GM19043 (cell line): ENCODE data around the gene DNAJC3.
"Not testable (repeated sequence)": the region's sequence is repeated elsewhere in the genome, so short reads cannot be mapped to it uniquely, and the experiment has no call there.

Experiments
- ATAC-seq: cut with Tn5 transposase; IDR thresholded peaks from one replicate; pipeline ENCODE4 v1.9.1; 2021; ENCODE audit warnings: low read depth; ENCODE audit not compliant: unreplicated experiment

DNAJC3 gene

DNA sequence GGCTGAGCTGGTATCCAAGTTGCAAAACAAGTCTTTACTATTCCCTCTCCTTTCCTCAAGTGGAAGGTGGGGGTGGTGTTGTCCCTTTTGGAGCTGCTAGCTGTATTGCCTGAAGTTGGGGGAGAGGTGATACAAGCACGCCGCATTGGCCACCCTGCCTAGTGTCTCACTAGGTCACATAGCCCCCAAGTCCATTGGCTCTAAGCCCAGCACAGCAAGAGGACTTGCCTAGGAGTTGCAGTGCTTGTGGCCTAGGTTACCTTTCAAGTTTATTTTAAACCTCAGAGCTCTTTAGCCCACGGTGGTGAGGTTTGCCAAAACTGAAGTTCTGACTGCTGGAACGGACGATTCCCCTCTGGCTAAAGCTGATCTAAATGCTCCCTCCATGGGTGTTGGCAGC lies 5.3 kb upstream of the DNAJC3 start:
- no peak for ATAC-seq

GRCh38 chr13:95676105-95676761 lies 706 bp upstream of the DNAJC3 start:
- ATAC-seq, result peak; percentile 4

DNA sequence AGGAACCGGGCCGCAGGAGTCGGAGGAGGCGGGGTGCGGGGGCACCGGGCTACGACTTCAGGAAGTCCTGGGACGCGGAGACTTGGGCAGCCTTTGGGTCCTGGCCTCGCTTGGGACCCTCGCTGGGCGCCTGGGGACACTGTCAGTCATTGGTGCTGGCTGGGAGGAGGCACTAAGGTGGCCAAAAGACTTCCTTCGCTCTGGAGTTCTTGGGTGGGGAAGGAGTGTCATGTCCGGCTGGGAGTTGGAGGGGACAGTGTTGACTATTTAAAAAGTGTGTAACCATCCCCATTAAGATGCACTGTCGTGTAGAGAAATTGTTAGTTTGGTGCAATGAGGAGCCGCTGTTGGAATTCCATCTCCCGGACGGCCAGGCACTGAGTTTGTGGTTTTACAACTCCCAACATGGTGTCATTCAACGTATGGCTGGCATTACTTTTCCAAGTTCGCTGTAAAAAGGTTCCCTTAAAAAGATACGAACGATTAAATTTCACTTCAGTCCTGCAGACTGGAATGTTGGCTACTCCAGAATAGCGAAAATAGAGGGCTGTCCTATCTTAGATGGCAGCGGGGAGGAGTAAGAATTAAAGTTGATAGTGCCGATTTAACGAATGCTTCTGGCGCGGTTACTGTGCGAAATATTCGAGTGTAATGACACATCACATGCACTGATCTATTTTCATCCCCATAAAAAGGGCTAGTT lies 776 bp downstream of the DNAJC3 start:
- no peak for ATAC-seq

DNA sequence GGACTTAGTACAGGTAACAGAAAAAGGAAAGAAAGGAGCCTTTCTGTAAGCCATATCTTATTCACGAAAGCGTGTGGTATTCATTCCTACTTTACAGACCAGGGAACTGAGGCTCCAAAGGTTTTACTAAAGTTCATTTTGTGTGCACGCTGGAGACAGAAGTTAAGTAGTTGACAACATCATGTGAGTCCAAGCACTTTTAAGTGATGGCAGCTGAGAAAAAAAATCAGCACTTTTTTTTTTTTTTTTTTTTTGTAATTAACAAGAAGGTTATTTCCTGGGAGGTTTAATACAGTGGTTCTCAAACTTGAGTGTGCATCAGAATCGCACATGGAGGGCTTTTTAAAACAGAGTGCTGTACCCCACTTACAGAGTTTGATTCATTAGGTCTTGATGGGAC lies 2.0 kb downstream of the DNAJC3 start:
- ATAC-seq, result no peak

DNA sequence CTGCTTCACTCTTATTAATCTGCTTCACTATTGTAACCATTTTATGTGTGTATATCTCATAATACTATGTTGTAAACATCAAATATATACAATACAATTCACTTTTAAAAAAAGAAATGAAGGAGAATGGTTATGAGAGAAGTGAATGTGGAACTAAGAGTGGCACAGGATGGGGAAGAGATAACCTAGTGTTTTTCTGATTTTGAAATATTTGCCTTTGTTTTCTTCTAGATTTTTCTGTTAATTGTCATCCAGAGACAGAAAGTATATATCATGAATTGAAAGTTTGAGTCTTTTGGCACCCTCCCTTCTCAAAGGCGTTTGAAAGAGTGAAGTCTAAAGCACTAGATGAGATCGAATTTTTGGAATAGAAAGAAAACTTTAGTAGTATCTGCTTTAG lies 2.8 kb downstream of the DNAJC3 start:
- ATAC-seq, result no peak

DNA sequence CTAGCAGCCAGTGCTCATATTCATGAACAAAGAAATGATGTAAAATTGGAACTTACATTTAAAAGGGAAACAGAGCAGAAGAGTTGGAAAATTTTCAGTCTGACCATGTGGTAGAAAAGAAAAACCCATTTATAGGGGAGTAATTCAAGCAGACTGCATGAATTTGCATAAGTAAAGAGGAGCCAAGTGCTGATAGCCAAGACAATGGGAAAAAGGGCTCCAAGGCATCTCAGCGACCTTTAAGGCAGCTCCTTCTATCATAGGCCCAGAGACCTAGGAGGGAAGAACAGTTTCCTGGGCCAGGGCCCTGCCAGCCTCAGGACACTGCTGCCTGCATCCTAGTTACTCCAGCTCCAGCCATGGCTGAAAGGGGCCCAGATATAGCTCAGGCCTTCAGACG lies 7.5 kb downstream of the DNAJC3 start:
- ATAC-seq, result no peak

DNA sequence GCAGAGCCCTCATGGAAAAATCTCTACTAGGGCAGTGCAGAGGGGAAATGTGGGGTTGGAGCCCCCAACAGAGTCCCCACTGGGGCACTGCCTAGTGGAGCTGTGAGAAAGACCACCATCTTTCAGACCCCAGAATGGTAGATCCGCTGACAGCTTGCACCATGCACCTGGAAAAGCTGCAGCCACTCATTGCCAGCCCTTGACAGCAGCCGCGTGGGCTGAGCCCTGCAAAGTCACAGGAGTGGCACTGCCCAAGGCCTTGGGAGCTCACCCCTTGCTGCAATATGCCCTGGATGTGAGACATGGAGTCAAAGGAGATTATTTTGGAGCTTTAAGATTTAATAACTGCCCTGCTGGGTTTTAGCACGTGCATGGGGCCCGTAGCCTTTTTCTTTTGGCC lies 8.0 kb downstream of the DNAJC3 start:
- ATAC-seq, result not testable (repeated sequence)

- ATAC-seq, result no peak
Observed at GRCh38 chr13:95689582-95689926, 12.6 kb downstream of the DNAJC3 start.

- not testable (repeated sequence) for ATAC-seq
Observed at GRCh38 chr13:95690986-95691385, 14.0 kb downstream of the DNAJC3 start.

GRCh38 chr13:95697052-95697680 lies 20.2 kb downstream of the DNAJC3 start:
- no peak for ATAC-seq

DNA sequence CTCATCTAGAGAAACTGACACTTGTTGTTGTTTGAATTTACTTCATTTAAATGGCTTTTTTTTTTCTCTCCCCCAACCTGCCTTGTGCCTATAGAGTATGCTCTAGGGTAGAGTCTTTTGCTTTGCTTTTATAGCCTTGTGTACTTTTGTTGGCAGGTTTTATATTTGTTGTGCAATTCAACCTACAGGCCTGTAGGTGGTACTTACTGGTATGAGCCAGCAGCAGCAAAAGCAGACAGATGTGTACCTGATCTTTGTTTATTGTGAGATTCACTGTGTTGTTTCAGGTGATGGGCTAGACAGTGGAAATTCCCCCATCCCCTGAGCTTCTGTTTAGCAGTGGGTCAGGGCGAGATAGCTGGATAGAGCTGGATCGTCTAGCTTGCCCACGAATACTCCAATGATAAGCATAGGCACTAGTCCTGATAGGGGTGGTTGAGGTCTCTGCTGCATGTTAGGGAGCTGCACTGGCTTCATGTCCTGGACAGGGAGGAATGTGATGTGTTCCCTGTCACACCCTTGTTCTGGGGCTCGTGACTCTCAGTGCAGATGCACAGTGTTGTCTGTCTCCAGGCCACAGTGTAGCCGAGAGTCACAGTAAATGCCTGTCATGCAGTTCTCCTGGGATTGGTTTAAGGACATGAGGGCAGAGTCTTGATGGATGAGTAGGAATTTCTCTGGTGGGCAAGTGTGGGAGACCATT lies 21.3 kb downstream of the DNAJC3 start:
- no peak for ATAC-seq

DNA sequence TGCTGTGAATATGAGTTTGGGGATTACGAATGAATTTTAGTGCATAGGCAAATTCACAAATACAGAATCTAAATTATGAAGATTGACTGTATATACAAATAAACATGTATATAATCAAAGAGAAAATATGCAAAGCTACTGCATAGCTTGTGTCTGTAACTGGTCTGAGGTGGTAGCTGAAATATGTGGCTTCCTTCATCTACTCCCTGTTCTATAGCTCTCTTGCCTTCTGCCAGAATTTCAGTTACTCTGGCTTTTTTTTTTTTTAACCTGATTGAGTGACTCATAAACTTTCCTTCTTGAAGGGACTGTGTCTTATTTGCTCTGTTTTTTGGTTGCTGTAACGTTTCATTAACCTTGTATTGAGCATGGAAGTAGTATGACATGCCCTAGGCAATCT lies 26.6 kb downstream of the DNAJC3 start:
- no peak for ATAC-seq

DNA sequence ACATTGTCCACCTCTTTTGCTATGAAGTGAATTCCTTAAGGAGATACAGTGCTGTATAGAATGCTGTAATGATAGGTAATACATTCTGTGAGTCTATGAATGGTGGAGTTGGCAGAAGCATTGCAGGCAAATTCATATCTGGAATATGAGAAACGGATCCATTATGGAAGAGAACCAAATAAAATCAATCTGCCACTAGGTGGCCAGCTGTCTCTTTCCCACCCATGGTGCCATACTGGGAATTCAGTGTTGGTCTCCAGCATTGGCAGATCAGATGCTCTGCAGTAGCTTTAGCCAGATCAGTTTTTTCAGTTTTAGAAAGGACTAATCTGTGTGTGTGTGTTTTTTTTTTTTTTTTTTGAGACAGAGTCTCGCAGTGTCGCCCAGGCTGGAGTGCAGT lies 27.6 kb downstream of the DNAJC3 start:
- no peak for ATAC-seq

- ATAC-seq, result no peak
Observed at GRCh38 chr13:95706356-95706755, 29.4 kb downstream of the DNAJC3 start.

DNA sequence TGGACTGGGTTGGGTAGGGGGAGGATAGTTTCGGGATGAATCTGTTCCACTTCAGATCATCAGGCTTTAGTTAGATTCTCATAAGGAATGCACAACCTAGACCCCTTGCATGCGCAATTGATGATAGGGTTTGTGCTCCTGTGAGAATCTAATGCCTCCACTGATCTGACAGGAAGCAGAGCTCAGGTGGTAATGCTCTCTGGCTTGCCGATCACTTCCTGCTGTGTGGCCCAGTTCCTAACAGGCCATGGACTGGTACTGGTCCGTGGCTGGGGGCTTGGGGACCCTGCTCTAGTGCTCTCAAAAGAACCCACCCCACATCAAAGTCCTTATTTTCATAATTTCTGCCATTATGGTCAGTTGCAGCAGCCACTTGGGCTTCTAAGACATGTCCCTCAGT lies 30.1 kb downstream of the DNAJC3 start:
- no peak for ATAC-seq

DNA sequence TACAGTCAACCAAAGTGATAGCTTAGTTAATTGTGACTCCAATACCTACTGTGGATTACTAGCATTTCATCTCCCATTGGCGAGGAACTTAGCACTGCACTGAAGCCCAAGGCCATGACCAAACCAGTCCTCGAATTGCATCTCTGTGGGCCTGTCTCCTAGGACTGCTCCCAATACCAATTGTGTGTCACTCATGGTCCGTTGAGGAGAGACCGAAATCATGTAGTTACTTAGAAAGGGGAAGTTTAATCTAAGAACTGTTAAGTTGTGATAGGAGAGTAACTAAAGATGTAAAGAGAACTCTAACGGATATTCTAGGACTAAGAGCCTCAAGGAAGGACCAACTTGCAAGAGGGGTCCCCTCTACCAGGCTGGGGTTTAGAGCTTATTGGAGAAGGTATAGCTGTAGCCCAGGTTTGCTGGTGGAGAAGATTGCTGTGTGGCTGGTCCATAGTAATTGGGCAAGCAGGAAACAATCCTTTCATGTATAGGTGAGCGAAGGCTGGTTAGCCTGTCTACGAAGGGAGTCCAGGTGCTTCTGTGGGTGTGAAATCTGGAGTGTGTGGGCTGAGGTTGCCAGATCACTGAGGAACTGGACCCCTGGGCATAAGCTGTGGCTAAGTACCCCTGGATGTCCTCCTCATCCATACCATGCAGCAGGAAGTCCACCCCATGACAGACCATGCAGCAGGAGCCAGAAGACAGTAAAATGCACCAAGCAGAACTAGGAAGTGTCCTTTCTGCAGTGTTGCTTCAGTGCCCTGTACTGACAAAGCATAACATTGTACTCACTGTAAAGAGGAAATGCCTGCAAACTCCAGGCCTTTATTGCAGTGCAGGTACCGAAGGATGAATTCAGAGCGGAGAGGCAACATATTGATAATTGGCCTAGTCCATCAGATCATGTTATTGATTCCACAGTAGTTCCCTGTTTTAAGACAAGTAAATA lies 30.8 kb downstream of the DNAJC3 start:
- no peak for ATAC-seq

DNA sequence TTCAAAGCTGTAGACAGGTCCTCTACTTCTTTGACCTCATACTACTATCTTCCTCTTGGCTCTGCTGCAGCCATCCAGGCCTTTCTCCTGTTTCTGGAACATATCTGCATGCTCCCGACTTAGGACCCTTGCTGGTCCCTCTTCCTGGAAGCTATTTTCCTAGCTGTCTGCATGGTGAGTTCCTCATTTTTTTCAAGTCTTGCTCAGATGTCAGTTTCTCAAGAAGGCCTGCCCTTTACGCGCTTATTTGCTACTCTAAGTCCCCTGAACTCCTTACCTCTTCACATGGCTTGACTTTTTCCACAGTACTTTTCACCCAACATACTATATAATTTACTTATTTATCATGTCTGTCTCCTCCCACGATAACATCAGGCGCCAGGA lies 31.4 kb downstream of the DNAJC3 start:
- no peak for ATAC-seq

DNA sequence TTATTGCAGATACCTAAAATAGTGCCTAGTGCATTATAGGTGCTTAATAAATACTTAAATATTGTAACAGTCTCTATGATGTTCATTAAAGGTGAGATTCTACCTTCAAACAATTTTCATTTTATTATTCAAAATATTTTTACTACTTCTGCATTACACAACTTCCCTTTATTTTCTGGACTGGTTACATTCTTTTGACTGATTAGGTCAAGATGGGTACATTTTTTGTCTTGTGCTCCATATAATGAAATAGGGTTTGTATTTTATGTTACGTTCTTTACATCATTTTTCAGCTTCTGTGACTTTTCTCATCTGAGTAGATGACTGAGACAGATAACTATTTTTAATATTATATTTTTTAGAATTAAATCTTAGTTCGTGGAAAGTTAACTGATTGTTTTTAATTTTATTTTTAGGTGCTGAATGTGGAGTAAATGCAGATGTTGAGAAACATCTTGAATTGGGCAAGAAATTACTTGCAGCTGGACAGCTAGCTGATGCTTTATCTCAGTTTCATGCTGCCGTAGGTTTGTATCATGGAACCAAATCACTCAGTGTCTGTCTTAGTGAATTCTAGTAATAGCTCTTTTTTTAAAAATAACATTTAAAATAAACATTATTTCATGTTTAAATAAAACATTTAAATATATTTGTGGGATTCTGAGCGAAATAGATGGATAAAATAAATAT lies 32.0 kb downstream of the DNAJC3 start:
- ATAC-seq, result no peak

- ATAC-seq, result no peak
Observed at GRCh38 chr13:95710313-95710712, 33.4 kb downstream of the DNAJC3 start.

GRCh38 chr13:95712846-95713245 lies 35.9 kb downstream of the DNAJC3 start:
- not testable (repeated sequence) for ATAC-seq
